CD14-positive monocyte (primary cell): ENCODE results near the gene ACKR2. TPM values are rescaled to one million over a fixed set of nuclear protein-coding genes. Genes with fewer than 3 reads are reported as not detected.
"Not testable (repeated sequence)": the region's sequence is repeated elsewhere in the genome, so short reads cannot be mapped to it uniquely, and the experiment has no call there.

Source experiments
- DNase-seq, 3 donors: peaks; one replicate each; pipeline ENCODE4 v3.0.0-alpha.2; 2011 to 2022
- H2AFZ ChIP-seq: 2 replicates; pipeline ENCODE4 v1.6.0; 2012; ENCODE audit warnings: mild to moderate bottlenecking, low read depth, low read length, inconsistent platforms; ENCODE audit not compliant: insufficient read depth, poor library complexity, severe bottlenecking
- H3K27ac ChIP-seq, 2 donors: 1 replicate in 1 of 2; 2 replicates in 1 of 2; pipeline ENCODE4 v1.5.1; 2012 to 2013; ENCODE audit warnings: low read length in 2 of 2, control low read depth in 1 of 2, inconsistent platforms in 1 of 2, low read depth in 1 of 2, mild to moderate bottlenecking in 1 of 2
- H3K27me3 ChIP-seq, 2 donors: one replicate each; pipeline versions ENCODE4 v1.6.0 to v1.6.1; 2011 to 2013; ENCODE audit warnings: low read length in 2 of 2; ENCODE audit not compliant: control insufficient read depth in 2 of 2, insufficient read depth in 2 of 2
- H3K36me3 ChIP-seq, 2 donors: replicated peaks in 1 of 2; 1 replicate in 1 of 2; 2 replicates in 1 of 2; pipeline versions ENCODE4 v1.5.1 to v1.6.1; 2012 to 2013; ENCODE audit warnings: low read length in 2 of 2, control low read depth in 1 of 2, inconsistent platforms in 1 of 2, mild to moderate bottlenecking in 1 of 2; ENCODE audit not compliant: insufficient read depth in 2 of 2, control insufficient read depth in 1 of 2
- H3K4me1 ChIP-seq, 2 donors: 1 replicate in 1 of 2; 2 replicates in 1 of 2; pipeline versions ENCODE4 v1.5.1 to v1.6.1; 2012 to 2013; ENCODE audit warnings: low read length in 2 of 2, control low read depth in 1 of 2, inconsistent platforms in 1 of 2, mild to moderate bottlenecking in 1 of 2, moderate library complexity in 1 of 2; ENCODE audit not compliant: insufficient read depth in 2 of 2, control insufficient read depth in 1 of 2
- H3K4me2 ChIP-seq: replicated peaks from 2 replicates; pipeline ENCODE3; 2012; ENCODE audit warnings: low read length, moderate library complexity, mild to moderate bottlenecking; ENCODE audit not compliant: poor library complexity, severe bottlenecking; ENCODE audit errors: extremely low read depth
- H3K4me3 ChIP-seq, 3 experiments: fragments of 200-600 bp in 1 of 3; sonication (generic) in 1 of 3; replicated peaks in 1 of 3; 1 replicate in 2 of 3; 2 replicates in 1 of 3; pipeline ENCODE4 v1.5.1; 2011 to 2013; ENCODE audit warnings: low read length in 3 of 3, mild to moderate bottlenecking in 3 of 3, control low read depth in 2 of 3, low read depth in 2 of 3, inconsistent platforms in 1 of 3, moderate library complexity in 1 of 3
- H3K79me2 ChIP-seq: 2 replicates; pipeline ENCODE4 v1.6.0; 2012; ENCODE audit warnings: mild to moderate bottlenecking, control low read depth, inconsistent platforms, low read length, moderate library complexity; ENCODE audit not compliant: insufficient read depth
- H3K9ac ChIP-seq: 2 replicates; pipeline ENCODE4 v1.6.0; 2017; ENCODE audit warnings: low read length, mild to moderate bottlenecking; ENCODE audit not compliant: insufficient read depth, poor library complexity, severe bottlenecking
- H3K9me3 ChIP-seq, 2 donors: replicated peaks in 1 of 2; 1 replicate in 1 of 2; 2 replicates in 1 of 2; pipeline versions ENCODE4 v1.5.1 to v1.6.1; 2012 to 2013; ENCODE audit warnings: low read length in 2 of 2, control low read depth in 1 of 2; ENCODE audit not compliant: control insufficient read depth in 1 of 2, insufficient read depth in 1 of 2
- H4K20me1 ChIP-seq: 2 replicates; pipeline ENCODE4 v1.6.0; 2012; ENCODE audit warnings: mild to moderate bottlenecking, low read length, control low read depth, moderate library complexity; ENCODE audit not compliant: insufficient read depth
- H3K27ac Mint-ChIP-seq, 7 donors: one replicate each; pipeline ENCODE4 v1.8.0; 2020; ENCODE audit warnings: mild to moderate bottlenecking in 7 of 7, mixed read lengths in 7 of 7, moderate library complexity in 6 of 7, inconsistent platforms in 2 of 7
- H3K27me3 Mint-ChIP-seq, 3 donors: one replicate each; pipeline ENCODE4 v1.8.0; 2021 to 2022; ENCODE audit warnings: low read depth in 3 of 3, mild to moderate bottlenecking in 3 of 3, mixed read lengths in 3 of 3, moderate library complexity in 3 of 3, inconsistent platforms in 1 of 3
- H3K36me3 Mint-ChIP-seq, 2 donors: one replicate each; pipeline ENCODE4 v1.8.0; 2020; ENCODE audit warnings: mixed read lengths in 2 of 2, inconsistent platforms in 1 of 2, mild to moderate bottlenecking in 1 of 2
- H3K4me1 Mint-ChIP-seq: one replicate; pipeline ENCODE4 v1.8.0; 2020; ENCODE audit warnings: mild to moderate bottlenecking, mixed read lengths
- H3K4me3 Mint-ChIP-seq, 2 donors: one replicate each; pipeline ENCODE4 v1.8.0; 2020; ENCODE audit warnings: mild to moderate bottlenecking in 2 of 2, mixed read lengths in 2 of 2, moderate library complexity in 1 of 2
- H3K9me3 Mint-ChIP-seq, 7 donors: one replicate each; pipeline ENCODE4 v1.8.0; 2020 to 2022; ENCODE audit warnings: mixed read lengths in 7 of 7, mild to moderate bottlenecking in 6 of 7, moderate library complexity in 6 of 7, inconsistent platforms in 2 of 7
- CTCF ChIP-seq: fragments of 200-600 bp; IDR thresholded peaks from one replicate; pipeline ENCODE4 v1.8.0; 2022; ENCODE audit warnings: antibody characterized with exemption, mild to moderate bottlenecking
- WGBS: methylation state at CpG from one replicate; pipeline ENCODE4 v1.1.5; 2013; ENCODE audit warnings: missing lambda C conversion rate; ENCODE audit not compliant: insufficient coverage; 5-methylcytosine and 5-hydroxymethylcytosine counted together
- intact Hi-C, 2 donors: fragments of 100-400 bp; cut with micrococcal nuclease; formaldehyde crosslinking; loops; one replicate each; pipeline versions ENCODE4 v1.15.0 to v1.15.1; 2023
- polyA plus RNA-seq, 3 donors: library from polyadenylated mRNA; depleted of rRNA in 1 of 3; unstranded in 2 of 3; stranded (reverse) in 1 of 3; fragments of 300-500 nt in 2 of 3; fragments of >200 nt in 1 of 3; fragmentation: Illumina TruSeq in 2 of 3; gene quantifications; 1 replicate in 2 of 3; 2 replicates in 1 of 3; pipeline ENCODE4 v1.2.3, GENCODE V29; 2012 to 2021

Gene ACKR2
- polyA plus RNA-seq, 3 donors: 0.49 TPM; not detected in 2

GRCh38 chr3:42807929-42808328, 1.3 kb upstream of the ACKR2 start:
- no peak overlapping the region for H3K4me3 ChIP-seq
- Mint-ChIP-seq H3K9me3 (peaks cover 0 to 3% (median 0%) of the 10 kb centered on the region in 7 donors), H3K27ac (no peak overlapping the region), H3K4me1 (peaks cover 31% of the 10 kb centered on the region), H3K4me3 (no peak overlapping the region), H3K27me3 (peaks cover 14 to 35% (median 19%) of the 10 kb centered on the region in 3 donors), H3K36me3 (peaks cover 0 to 2% of the 10 kb centered on the region in 2 donors)
- H3K36me3 ChIP-seq: no peaks in the 10 kb centered on the region
- H3K9ac ChIP-seq: no peak overlapping the region
- DNase-seq: no peak
- H4K20me1 ChIP-seq: no peaks in the 10 kb centered on the region
- peaks cover 22 to 29% of the 10 kb centered on the region in 2 donors for H3K4me1 ChIP-seq
- peaks cover 13% of the 10 kb centered on the region for H3K79me2 ChIP-seq
- no peak overlapping the region for H3K27ac ChIP-seq
- no peak overlapping the region for H2AFZ ChIP-seq
- intact Hi-C loops: loop anchor here in 1 of 2 donors (10.0 kb wide), 1 partner anchor 203 kb away; the partner anchor contains the start of gene NKTR
- no peak for TF ChIP-seq CTCF
- no peaks in the 10 kb centered on the region for H3K9me3 ChIP-seq
- no CpG with 5 or more reads among the region's 4 CpGs for WGBS
- peaks cover 2 to 18% of the 10 kb centered on the region in 2 donors for H3K27me3 ChIP-seq
- no peak overlapping the region for H3K4me2 ChIP-seq

GRCh38 chr3:42810706-42811105, 1.5 kb downstream of the ACKR2 start:
- H3K4me1 Mint-ChIP-seq: peaks cover 10% of the 10 kb centered on the region
- H3K4me3 Mint-ChIP-seq, H3K79me2 ChIP-seq, intact Hi-C loops, H3K4me1 ChIP-seq, H2AFZ ChIP-seq, H3K4me3 ChIP-seq, H3K36me3 ChIP-seq, H3K27me3 ChIP-seq, H3K27ac ChIP-seq, H3K9me3 ChIP-seq, H3K36me3 Mint-ChIP-seq, H3K4me2 ChIP-seq, H3K9ac ChIP-seq, DNase-seq, H4K20me1 ChIP-seq, H3K9me3 Mint-ChIP-seq, H3K27ac Mint-ChIP-seq: not testable (repeated sequence)
- 96% methylated on average over 4 of the region's 10 CpGs for WGBS
- peaks cover 8 to 23% (median 12%) of the 10 kb centered on the region in 3 donors for H3K27me3 Mint-ChIP-seq

GRCh38 chr3:42811118-42811883, 2.1 kb downstream of the ACKR2 start:
- intact Hi-C loops, H3K27ac ChIP-seq, H3K9me3 Mint-ChIP-seq, H3K4me3 ChIP-seq, H3K9ac ChIP-seq, H4K20me1 ChIP-seq, H3K4me2 ChIP-seq, H3K36me3 Mint-ChIP-seq, H3K4me1 ChIP-seq, H3K27me3 ChIP-seq, H3K9me3 ChIP-seq, H3K36me3 ChIP-seq, H3K79me2 ChIP-seq: not testable (repeated sequence)
- peaks cover 10% of the 10 kb centered on the region for H3K4me1 Mint-ChIP-seq
- peak overlapping the region; percentile 16 to 81 for H3K4me3 Mint-ChIP-seq
- WGBS: 0% methylated on average over 5 of the region's 15 CpGs
- H3K27ac Mint-ChIP-seq: peak overlapping the region in 1 of 7 donors; percentile 30
- DNase-seq: peak in 2 of 3 donors; percentile 35 to 58
- H2AFZ ChIP-seq: peak overlapping the region; percentile 48
- peaks cover 3 to 18% (median 6%) of the 10 kb centered on the region in 3 donors for H3K27me3 Mint-ChIP-seq
